ENCODE results near the gene TYRO3.

The TYRO3 gene

GRCh38 chr15:41629883-41630282, 70.9 kb downstream of the TYRO3 start:
- in situ Hi-C loops (cut with MboI; ENCODE audit: low sequenced_read_pairs, unreplicated experiment), result no loop called here
- no peak for TF ChIP-seq CTCF (IDR thresholded peaks at IDR 0.05; ENCODE audit: borderline replicate concordance, control extremely low read depth, extremely low read depth, insufficient read depth, missing control alignments)
- no peak for DNase-seq (ENCODE audit: low spot score)

GRCh38 chr15:41630616-41631217, 71.7 kb downstream of the TYRO3 start:
- no peak for DNase-seq (ENCODE audit: low spot score)
- TF ChIP-seq CTCF (IDR thresholded peaks at IDR 0.05; ENCODE audit: borderline replicate concordance, control extremely low read depth, extremely low read depth, insufficient read depth, missing control alignments), result no peak
- in situ Hi-C loops (cut with MboI; ENCODE audit: low sequenced_read_pairs, unreplicated experiment), result no loop called here

- in situ Hi-C loops (cut with MboI; ENCODE audit: low sequenced_read_pairs, unreplicated experiment), result no loop called here
- no peak for DNase-seq (ENCODE audit: low spot score)
- TF ChIP-seq CTCF (IDR thresholded peaks at IDR 0.05; ENCODE audit: borderline replicate concordance, control extremely low read depth, extremely low read depth, insufficient read depth, missing control alignments), result no peak
Observed at GRCh38 chr15:41631880-41632470, 73.0 kb downstream of the TYRO3 start.

Data from GM13976 (cell line).